Neural progenitor cell (in vitro differentiated cells): ENCODE measurements around the gene STK33. TPM values are rescaled to one million over a fixed set of nuclear protein-coding genes. Genes with fewer than 3 reads are reported as not detected.

ENCODE experiments used
- DNase-seq: peaks from one replicate; pipeline ENCODE4 v3.0.0-alpha.2; 2016; ENCODE audit warnings: low spot score
- H2AFZ ChIP-seq: fragments of 200-600 bp; sonication (generic); replicated peaks from 2 replicates; pipeline ENCODE4 v1.6.1; 2016; ENCODE audit warnings: antibody characterized with exemption
- H3F3A ChIP-seq: fragments of 200-600 bp; sonication (generic); 2 replicates; pipeline ENCODE4 v1.6.1; 2016; ENCODE audit warnings: antibody characterized with exemption, low read depth
- H3K27ac ChIP-seq: fragments of 200-600 bp; sonication (generic); 2 replicates; pipeline ENCODE4 v1.5.1; 2016; ENCODE audit warnings: mild to moderate bottlenecking
- H3K27me3 ChIP-seq: fragments of 200-600 bp; sonication (generic); 2 replicates; pipeline ENCODE4 v1.6.1; 2016; ENCODE audit warnings: mild to moderate bottlenecking, moderate library complexity
- H3K36me3 ChIP-seq: fragments of 200-600 bp; sonication (generic); 2 replicates; pipeline ENCODE4 v1.5.1; 2016
- H3K4me1 ChIP-seq: fragments of 200-600 bp; sonication (generic); 2 replicates; pipeline ENCODE4 v1.6.1; 2016; ENCODE audit warnings: mixed run types
- H3K4me2 ChIP-seq: fragments of 200-600 bp; sonication (generic); 2 replicates; pipeline ENCODE4 v1.6.1; 2016
- H3K4me3 ChIP-seq: fragments of 200-600 bp; sonication (generic); 2 replicates; pipeline ENCODE4 v1.5.1; 2016
- H3K79me2 ChIP-seq: fragments of 200-600 bp; sonication (generic); 2 replicates; pipeline ENCODE4 v1.6.1; 2016; ENCODE audit warnings: low read depth
- H3K9ac ChIP-seq: fragments of 200-600 bp; sonication (generic); 2 replicates; pipeline ENCODE4 v1.6.1; 2016
- H3K9me3 ChIP-seq: fragments of 200-600 bp; sonication (generic); 2 replicates; pipeline ENCODE4 v1.5.1; 2016; ENCODE audit warnings: low read depth
- H4K20me1 ChIP-seq: fragments of 200-600 bp; sonication (generic); 2 replicates; pipeline ENCODE4 v1.6.1; 2016; ENCODE audit warnings: low read depth
- H3K27ac Mint-ChIP-seq: 3 replicates; pipeline ENCODE4 v1.8.0; 2021; ENCODE audit warnings: mixed read lengths
- H3K27me3 Mint-ChIP-seq: 2 replicates; pipeline ENCODE4 v1.8.0; 2022; ENCODE audit warnings: low read depth, mild to moderate bottlenecking, inconsistent platforms, moderate library complexity, mixed read lengths; ENCODE audit not compliant: insufficient read depth
- H3K36me3 Mint-ChIP-seq: 3 replicates; pipeline ENCODE4 v1.8.0; 2021; ENCODE audit warnings: mixed read lengths
- H3K4me1 Mint-ChIP-seq: 3 replicates; pipeline ENCODE4 v1.8.0; 2021; ENCODE audit warnings: mixed read lengths
- H3K4me3 Mint-ChIP-seq: 3 replicates; pipeline ENCODE4 v1.8.0; 2021; ENCODE audit warnings: mild to moderate bottlenecking, moderate library complexity, mixed read lengths
- H3K9me3 Mint-ChIP-seq: 3 replicates; pipeline ENCODE4 v1.8.0; 2020; ENCODE audit warnings: mixed read lengths
- CTCF ChIP-seq: fragments of 200-600 bp; sonication (generic); IDR thresholded peaks from 2 replicates; pipeline ENCODE4 v1.5.1; 2017; ENCODE audit warnings: antibody characterized with exemption, mild to moderate bottlenecking
- EZH2 ChIP-seq: fragments of 200-600 bp; sonication (generic); IDR thresholded peaks from 2 replicates; pipeline ENCODE4 v1.6.1; 2017; ENCODE audit warnings: antibody characterized with exemption, mild to moderate bottlenecking, moderate library complexity
- EZH2phosphoT487 ChIP-seq: fragments of 200-600 bp; sonication (generic); IDR thresholded peaks from 2 replicates; pipeline ENCODE4 v1.6.1; 2017; ENCODE audit warnings: antibody characterized with exemption
- total RNA-seq: library from RNA; depleted of rRNA; stranded (reverse); fragments of >200 nt; gene quantifications from 2 replicates; pipeline ENCODE4 v1.2.3, GENCODE V29; 2015; ENCODE audit warnings: low replicate concordance

Gene STK33
- total RNA-seq, 1 donor from 2014 or later = 56.5 TPM

GRCh38 chr11:8561461-8561860, 32.6 kb downstream of the STK33 start:
- no peak overlapping the region for H3K4me2 ChIP-seq
- no peaks in the 10 kb centered on the region for H3F3A ChIP-seq
- H3K4me1 Mint-ChIP-seq = peaks cover 4% of the 10 kb centered on the region
- peaks cover 10% of the 10 kb centered on the region for H3K9me3 Mint-ChIP-seq
- H3K9ac ChIP-seq = no peak overlapping the region
- no peaks in the 10 kb centered on the region for H4K20me1 ChIP-seq
- H3K4me1 ChIP-seq = no peaks in the 10 kb centered on the region
- H3K36me3 ChIP-seq = no peaks in the 10 kb centered on the region
- H3K9me3 ChIP-seq = no peaks in the 10 kb centered on the region
- H3K79me2 ChIP-seq = peaks cover 14% of the 10 kb centered on the region
- no peak overlapping the region for H2AFZ ChIP-seq
- H3K27ac Mint-ChIP-seq = no peak overlapping the region
- no peak for DNase-seq
- no peak overlapping the region for H3K4me3 ChIP-seq
- H3K36me3 Mint-ChIP-seq = peaks cover 3% of the 10 kb centered on the region
- H3K27ac ChIP-seq = no peak overlapping the region
- H3K27me3 Mint-ChIP-seq = no peaks in the 10 kb centered on the region
- no peaks in the 10 kb centered on the region for H3K27me3 ChIP-seq
- TF ChIP-seq EZH2phosphoT487 = no peak
- no peak for TF ChIP-seq EZH2
- TF ChIP-seq CTCF = no peak
- no peak overlapping the region for H3K4me3 Mint-ChIP-seq

GRCh38 chr11:8558436-8558835, 35.6 kb downstream of the STK33 start:
- Histone ChIP-seq H3F3A (no peaks in the 10 kb centered on the region), H3K4me1 (no peaks in the 10 kb centered on the region), H3K4me3 (no peak overlapping the region), H3K9me3 (no peaks in the 10 kb centered on the region), H3K4me2 (no peak overlapping the region), H3K9ac (no peak overlapping the region), H4K20me1 (no peaks in the 10 kb centered on the region), H2AFZ (no peak overlapping the region), H3K36me3 (no peaks in the 10 kb centered on the region), H3K79me2 (peaks cover 8% of the 10 kb centered on the region), H3K27me3 (no peaks in the 10 kb centered on the region), H3K27ac (no peak overlapping the region)
- no peak overlapping the region for H3K27ac Mint-ChIP-seq
- no peak overlapping the region for H3K4me3 Mint-ChIP-seq
- H3K36me3 Mint-ChIP-seq = peaks cover 7% of the 10 kb centered on the region
- peaks cover 10% of the 10 kb centered on the region for H3K9me3 Mint-ChIP-seq
- no peak for TF ChIP-seq CTCF
- TF ChIP-seq EZH2phosphoT487 = no peak
- no peaks in the 10 kb centered on the region for H3K27me3 Mint-ChIP-seq
- DNase-seq = no peak
- no peaks in the 10 kb centered on the region for H3K4me1 Mint-ChIP-seq

GRCh38 chr11:8545698-8546366, 48.2 kb downstream of the STK33 start:
- Histone ChIP-seq H3K4me2 (no peak overlapping the region), H2AFZ (no peak overlapping the region), H3K27me3 (no peaks in the 10 kb centered on the region), H3K27ac (no peak overlapping the region), H3K4me3 (no peak overlapping the region), H3K36me3 (no peaks in the 10 kb centered on the region), H3K4me1 (no peaks in the 10 kb centered on the region), H3K79me2 (no peaks in the 10 kb centered on the region), H3K9me3 (no peaks in the 10 kb centered on the region), H4K20me1 (no peaks in the 10 kb centered on the region), H3K9ac (no peak overlapping the region), H3F3A (no peaks in the 10 kb centered on the region)
- Mint-ChIP-seq H3K27me3 (peaks cover 1% of the 10 kb centered on the region), H3K9me3 (peaks cover 21% of the 10 kb centered on the region), H3K27ac (no peak overlapping the region), H3K4me3 (no peak overlapping the region), H3K36me3 (peaks cover 12% of the 10 kb centered on the region), H3K4me1 (no peaks in the 10 kb centered on the region)
- no peak for TF ChIP-seq CTCF
- no peak for TF ChIP-seq EZH2phosphoT487
- TF ChIP-seq EZH2 = no peak
- DNase-seq = no peak
